Neural crest cell (in vitro differentiated cells): ENCODE data around the gene AUTS2. TPM values are rescaled to one million over a fixed set of nuclear protein-coding genes. Genes with fewer than 3 reads are reported as not detected.

Experiments used
- DNase-seq: peaks from one replicate; pipeline ENCODE4 v3.0.0; 2021; ENCODE audit warnings: low read depth, mixed read lengths, low spot score
- H3K27ac Mint-ChIP-seq: one replicate; pipeline ENCODE4 v1.8.0; 2021; ENCODE audit warnings: mild to moderate bottlenecking, mixed read lengths; ENCODE audit not compliant: unreplicated experiment
- H3K27me3 Mint-ChIP-seq: 2 replicates; pipeline ENCODE4 v1.8.0; 2021; ENCODE audit warnings: low read depth, mild to moderate bottlenecking, mixed read lengths
- H3K36me3 Mint-ChIP-seq: 2 replicates; pipeline ENCODE4 v1.8.0; 2021; ENCODE audit warnings: low read depth, mild to moderate bottlenecking, mixed read lengths
- H3K4me1 Mint-ChIP-seq: 2 replicates; pipeline ENCODE4 v1.8.0; 2021; ENCODE audit warnings: mixed read lengths
- H3K4me3 Mint-ChIP-seq: one replicate; pipeline ENCODE4 v1.8.0; 2021; ENCODE audit warnings: mild to moderate bottlenecking, mixed read lengths
- H3K9me3 Mint-ChIP-seq: 2 replicates; pipeline ENCODE4 v1.8.0; 2021; ENCODE audit warnings: mixed read lengths
- CTCF ChIP-seq: fragments of 200-600 bp; sonication (generic); conservative IDR thresholded peaks from 2 replicates; pipeline ENCODE4 v1.5.0; 2021; ENCODE audit warnings: antibody characterized with exemption, mild to moderate bottlenecking
- total RNA-seq: library from RNA; stranded (reverse); gene quantifications from 2 replicates; pipeline ENCODE4 v1.2.1, GENCODE V29; 2021

AUTS2 gene
- total RNA-seq, 1 donor from 2014 or later = 152 TPM

DNA sequence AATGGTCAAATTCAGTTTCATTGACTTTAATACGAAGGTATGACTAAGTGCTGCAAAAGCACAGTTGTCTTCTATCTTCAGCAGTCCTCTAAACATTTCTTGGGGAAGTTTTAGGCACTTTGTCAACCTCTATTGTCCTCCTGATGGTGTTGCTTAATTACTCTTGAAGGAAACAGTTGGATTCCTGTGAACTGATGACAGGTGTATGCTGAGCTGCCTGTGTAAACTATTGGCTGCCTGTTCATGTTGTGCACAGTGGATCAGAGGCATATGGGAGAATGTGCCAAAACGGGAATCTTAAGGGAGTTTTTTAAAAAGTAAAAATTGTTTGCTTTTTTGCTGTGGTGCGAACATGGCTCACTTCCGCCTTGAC, 221.0 kb downstream of the AUTS2 start:
- Mint-ChIP-seq H3K4me1 (peaks cover 58% of the 10 kb centered on the region), H3K9me3 (no peaks in the 10 kb centered on the region), H3K27me3 (no peaks in the 10 kb centered on the region), H3K36me3 (no peaks in the 10 kb centered on the region), H3K4me3 (no peak overlapping the region), H3K27ac (no peak overlapping the region)
- no peak for TF ChIP-seq CTCF
- DNase-seq = no peak

GRCh38 chr7:69820479-69821192, 222.4 kb downstream of the AUTS2 start:
- no peak for TF ChIP-seq CTCF
- H3K27me3 Mint-ChIP-seq = no peaks in the 10 kb centered on the region
- H3K4me1 Mint-ChIP-seq = peaks cover 64% of the 10 kb centered on the region
- no peak for DNase-seq
- H3K36me3 Mint-ChIP-seq = no peaks in the 10 kb centered on the region
- no peaks in the 10 kb centered on the region for H3K9me3 Mint-ChIP-seq
- no peak overlapping the region for H3K27ac Mint-ChIP-seq
- H3K4me3 Mint-ChIP-seq = no peak overlapping the region

GRCh38 chr7:69822386-69822785, 224.1 kb downstream of the AUTS2 start:
- no peak for TF ChIP-seq CTCF
- Mint-ChIP-seq H3K27me3 (no peaks in the 10 kb centered on the region), H3K4me3 (no peak overlapping the region)

GRCh38 chr7:69823151-69823744, 225.0 kb downstream of the AUTS2 start:
- H3K4me1 Mint-ChIP-seq = peaks cover 62% of the 10 kb centered on the region
- H3K36me3 Mint-ChIP-seq = peaks cover 4% of the 10 kb centered on the region
- H3K4me3 Mint-ChIP-seq = no peak overlapping the region
- no peaks in the 10 kb centered on the region for H3K27me3 Mint-ChIP-seq
- H3K9me3 Mint-ChIP-seq = no peaks in the 10 kb centered on the region
- no peak for DNase-seq
- H3K27ac Mint-ChIP-seq = no peak overlapping the region
- no peak for TF ChIP-seq CTCF

More at GRCh38 chr7:69822386-69822785, 224.1 kb downstream of the AUTS2 start:
- Mint-ChIP-seq H3K27ac (no peak overlapping the region), H3K4me1 (peaks cover 63% of the 10 kb centered on the region), H3K9me3 (no peaks in the 10 kb centered on the region), H3K36me3 (no peaks in the 10 kb centered on the region)
- DNase-seq = no peak

- Mint-ChIP-seq H3K27me3 (no peaks in the 10 kb centered on the region), H3K4me3 (no peak overlapping the region), H3K27ac (no peak overlapping the region), H3K36me3 (peaks cover 6% of the 10 kb centered on the region), H3K4me1 (peaks cover 49% of the 10 kb centered on the region), H3K9me3 (peaks cover 3% of the 10 kb centered on the region)
- no peak for TF ChIP-seq CTCF
- DNase-seq = no peak
Observed at GRCh38 chr7:69825113-69825972, 227.1 kb downstream of the AUTS2 start.
